Superior temporal gyrus (tissue), 1 donor: ENCODE measurements around the gene PLSCR1.
"Not testable (repeated sequence)": the region's sequence is repeated elsewhere in the genome, so short reads cannot be mapped to it uniquely, and the experiment has no call there.

Experiments used
- DNase-seq: peaks from one replicate; pipeline ENCODE4 v3.0.0-alpha.2; 2016; ENCODE audit errors: extremely low spot score

Gene PLSCR1

GRCh38 chr3:146550070-146550615, 5.7 kb upstream of the PLSCR1 start:
- DNase-seq, result no peak

- no peak for DNase-seq
Observed at GRCh38 chr3:146547235-146547835, 2.9 kb upstream of the PLSCR1 start.

DNA sequence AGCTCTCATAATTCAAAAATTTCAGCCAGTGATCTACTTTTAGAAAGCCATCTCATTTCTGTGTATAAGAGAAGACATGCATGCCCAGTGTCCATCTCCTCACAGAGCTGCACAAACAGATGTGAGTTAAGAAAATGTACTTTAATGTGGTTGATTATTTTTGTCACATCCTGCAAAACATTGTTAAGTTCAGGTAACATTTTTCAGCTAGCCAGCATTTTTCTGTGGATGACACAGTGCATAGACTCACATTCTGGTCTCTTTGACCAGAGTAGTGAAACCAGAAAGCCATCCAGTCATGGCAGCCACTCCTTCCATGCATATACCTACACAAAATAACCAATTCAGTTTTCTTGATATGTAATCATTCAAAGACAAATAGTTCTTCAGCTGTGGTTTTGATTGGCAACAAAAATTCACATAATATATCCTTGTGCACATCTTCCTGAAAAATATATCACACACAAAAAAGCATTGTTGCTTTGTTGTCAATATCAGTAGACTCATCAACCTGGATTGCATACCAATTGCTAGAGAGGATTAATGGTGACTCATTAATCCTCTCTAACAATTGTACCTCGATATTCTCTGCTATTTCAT, 2.1 kb upstream of the PLSCR1 start:
- DNase-seq, result no peak

GRCh38 chr3:146544929-146545528, 622 bp upstream of the PLSCR1 start:
- DNase-seq, result no peak

GRCh38 chr3:146543461-146544001, 876 bp downstream of the PLSCR1 start:
- DNase-seq, result no peak

GRCh38 chr3:146542978-146543377, 1.4 kb downstream of the PLSCR1 start:
- DNase-seq, result no peak

- no peak for DNase-seq
Observed at GRCh38 chr3:146542179-146542578, 2.2 kb downstream of the PLSCR1 start.

DNA sequence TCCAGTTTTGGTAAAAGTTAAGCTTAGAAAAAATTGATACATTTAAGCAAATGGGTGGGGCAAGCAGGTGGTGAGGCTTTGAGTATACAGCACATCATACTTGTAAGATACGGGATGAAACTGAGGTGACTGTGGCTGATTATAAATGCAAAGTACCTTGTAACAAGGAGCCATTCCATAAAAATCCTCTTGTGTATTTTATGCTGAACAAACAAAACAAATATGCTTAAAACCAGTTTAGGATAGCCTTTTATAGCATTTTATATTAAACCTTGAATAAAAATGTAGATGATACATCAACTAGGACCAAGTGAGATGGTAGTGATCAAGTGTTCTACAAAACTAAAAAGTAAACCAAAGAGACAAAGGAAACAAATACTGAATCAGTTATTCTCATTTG, 3.4 kb downstream of the PLSCR1 start:
- DNase-seq, result no peak

GRCh38 chr3:146540236-146540635, 4.2 kb downstream of the PLSCR1 start:
- DNase-seq, result no peak

GRCh38 chr3:146539315-146539714, 5.1 kb downstream of the PLSCR1 start:
- no peak for DNase-seq

DNA sequence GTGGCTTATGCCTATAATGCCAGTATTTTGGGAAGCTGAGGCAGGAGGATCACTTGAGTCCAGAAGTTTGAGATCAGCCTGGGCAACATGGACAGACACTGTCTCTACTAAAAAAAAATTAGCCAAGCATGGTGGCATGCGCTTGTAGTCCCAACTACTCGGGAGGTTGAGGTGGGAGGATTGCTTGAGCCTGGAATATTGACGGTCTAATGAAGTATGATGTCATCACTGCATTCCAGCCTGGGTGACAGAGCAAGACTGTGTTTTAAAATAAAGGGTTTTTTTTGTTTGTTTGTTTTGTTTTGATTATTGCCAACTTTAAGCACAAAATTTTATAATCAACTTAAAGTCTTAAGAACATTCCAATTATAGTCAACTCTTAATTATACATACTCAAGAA, 6.8 kb downstream of the PLSCR1 start:
- no peak for DNase-seq

- no peak for DNase-seq
Observed at GRCh38 chr3:146536681-146537080, 7.7 kb downstream of the PLSCR1 start.

DNA sequence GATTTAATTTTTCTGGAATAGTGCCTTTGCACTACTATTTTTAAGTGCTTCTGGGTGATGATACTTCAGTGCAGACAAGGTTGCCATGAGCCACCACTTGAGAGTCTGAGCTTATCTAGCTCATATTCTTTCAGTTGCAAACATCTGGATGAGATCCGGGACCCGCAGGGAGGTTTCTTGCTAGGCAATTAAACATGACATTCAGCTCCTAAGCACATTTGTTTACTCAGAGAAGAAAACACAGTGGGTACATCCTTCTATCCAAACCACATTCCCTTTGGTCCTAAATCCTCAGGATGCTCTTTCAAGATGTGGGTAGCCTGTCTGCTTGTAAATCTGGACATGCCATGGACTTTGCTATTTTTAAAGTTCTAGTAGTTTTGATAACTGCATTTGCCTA, 12.0 kb downstream of the PLSCR1 start:
- no peak for DNase-seq

GRCh38 chr3:146530609-146531008, 13.8 kb downstream of the PLSCR1 start:
- no peak for DNase-seq

GRCh38 chr3:146529021-146529420, 15.4 kb downstream of the PLSCR1 start:
- no peak for DNase-seq

DNA sequence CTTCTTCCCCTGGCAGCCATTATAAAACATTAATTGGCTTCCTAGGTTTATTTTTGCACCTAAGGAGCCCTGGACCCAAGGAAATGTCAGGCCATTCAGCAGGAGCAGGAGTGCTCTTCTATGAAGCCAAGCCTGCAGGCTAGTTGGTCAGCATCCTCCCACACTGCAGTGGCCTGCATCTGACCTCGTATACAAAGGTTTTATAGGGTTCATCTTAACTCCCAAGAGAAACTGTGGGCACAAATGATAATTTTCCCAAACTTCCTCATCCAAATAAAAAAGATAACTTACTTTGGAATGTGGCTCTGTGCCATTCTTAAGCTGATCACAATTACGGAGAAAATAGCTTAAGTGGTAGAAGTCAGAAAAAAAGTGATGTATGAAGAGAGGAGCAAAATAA, 19.4 kb downstream of the PLSCR1 start:
- DNase-seq, result no peak

- no peak for DNase-seq
Observed at GRCh38 chr3:146523531-146523930, 20.9 kb downstream of the PLSCR1 start.

DNA sequence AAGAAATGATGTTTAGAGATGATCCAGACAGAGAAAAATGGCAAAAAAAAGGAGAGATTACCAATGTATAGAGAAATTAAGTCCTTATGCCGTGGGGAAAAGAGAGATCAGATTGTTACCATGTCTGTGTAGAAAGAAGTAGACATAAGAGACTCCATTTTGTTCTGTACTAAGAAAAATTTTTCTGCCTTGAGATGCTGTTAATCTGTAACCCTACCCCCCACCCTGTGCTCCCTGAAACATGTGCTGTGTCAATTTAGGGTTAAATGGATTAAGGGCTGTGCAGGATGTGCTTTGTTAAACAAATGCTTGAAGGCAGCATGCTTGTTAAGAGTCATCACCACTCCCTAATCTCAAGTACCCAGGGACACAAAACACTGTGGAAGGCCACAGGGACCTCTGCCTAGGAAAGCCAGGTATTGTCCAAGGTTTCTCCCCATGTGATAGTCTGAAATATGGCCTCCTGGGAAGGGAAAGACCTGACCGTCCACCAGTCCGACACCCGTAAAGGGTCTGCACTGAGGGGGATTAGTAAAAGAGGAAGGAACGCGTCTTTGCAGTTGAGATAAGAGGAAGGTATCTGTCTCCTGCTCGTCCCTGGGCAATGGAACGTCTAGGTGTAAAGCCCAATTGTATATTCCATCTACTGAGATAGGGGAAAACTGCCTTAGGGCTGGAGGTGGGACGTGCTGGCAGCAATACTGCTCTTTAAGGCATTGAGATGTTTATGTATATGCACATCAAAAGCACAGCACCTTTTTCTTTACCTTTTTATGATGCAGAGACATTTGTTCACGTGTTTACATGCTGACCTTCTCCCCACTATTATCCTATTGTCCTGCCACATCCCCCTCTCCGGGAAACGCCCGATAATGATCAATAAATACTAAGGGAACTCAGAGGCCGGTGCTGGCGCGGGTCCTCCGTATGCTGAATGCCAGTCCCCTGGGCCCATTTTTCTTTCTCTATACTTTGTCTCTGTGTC, 21.9 kb downstream of the PLSCR1 start:
- DNase-seq, result not testable (repeated sequence)

DNA sequence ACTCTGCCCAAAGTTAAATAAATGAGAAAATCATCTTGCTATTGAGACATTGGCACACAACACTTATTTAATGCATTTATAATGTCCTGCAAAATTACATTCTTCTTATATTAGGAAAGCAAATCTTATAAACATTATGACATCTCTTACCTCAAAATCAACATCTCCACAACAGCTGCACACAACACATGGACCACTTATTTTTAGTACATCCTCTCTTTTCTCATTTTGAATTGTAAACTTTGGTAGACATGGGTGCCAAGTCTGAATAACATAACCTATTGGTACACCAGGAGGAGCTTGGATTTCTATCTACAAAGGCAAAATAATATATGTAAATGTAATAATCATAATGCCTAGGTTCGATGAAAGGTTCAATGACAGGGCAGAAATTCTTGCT, 23.0 kb downstream of the PLSCR1 start:
- no peak for DNase-seq

GRCh38 chr3:146519810-146520209, 24.6 kb downstream of the PLSCR1 start:
- DNase-seq, result no peak

- DNase-seq, result no peak
Observed at GRCh38 chr3:146517684-146518435, 26.5 kb downstream of the PLSCR1 start.
